Testis (tissue), 2 donors: ENCODE measurements around the gene OLR1.
"Not testable (repeated sequence)": the region's sequence is repeated elsewhere in the genome, so short reads cannot be mapped to it uniquely, and the experiment has no call there.

Experiments used
- POLR2A ChIP-seq: fragments of 450-650 bp; IDR thresholded peaks from one replicate; pipeline ENCODE4 v1.6.1; 2017; ENCODE audit warnings: antibody characterized with exemption, mild to moderate bottlenecking, moderate library complexity
- TF ChIP-seq, protein P1 (sequence below), 3 experiments: fragments of 450-650 bp in 2 of 3; fragments of 200-600 bp in 1 of 3; sonication (generic) in 1 of 3; IDR thresholded peaks; one replicate each; pipeline ENCODE4 v1.5.1; 2016 to 2019; ENCODE audit warnings: antibody characterized with exemption in 3 of 3, mild to moderate bottlenecking in 2 of 3, moderate library complexity in 1 of 3

DNA sequence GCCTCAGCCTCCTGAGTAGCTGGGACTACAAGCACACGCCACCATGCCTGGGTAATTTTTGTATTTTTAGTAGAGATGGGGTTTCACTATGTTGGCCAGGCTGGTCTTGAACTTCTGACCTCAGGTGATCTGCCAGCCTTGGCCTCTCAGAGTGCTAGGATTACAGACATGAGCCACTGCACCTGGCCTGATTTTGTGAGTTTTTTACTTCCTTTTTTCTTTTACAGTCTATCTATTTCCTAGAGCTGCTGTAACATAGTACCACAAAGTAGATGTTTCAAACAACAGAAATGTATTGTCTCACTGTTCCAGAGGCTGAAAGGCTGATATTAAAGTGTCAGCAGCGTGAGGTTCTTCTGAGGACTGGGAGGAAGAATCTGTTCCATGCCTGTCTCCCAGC is 32.6 kb upstream of the OLR1 start:
- TF ChIP-seq, protein P1, sequence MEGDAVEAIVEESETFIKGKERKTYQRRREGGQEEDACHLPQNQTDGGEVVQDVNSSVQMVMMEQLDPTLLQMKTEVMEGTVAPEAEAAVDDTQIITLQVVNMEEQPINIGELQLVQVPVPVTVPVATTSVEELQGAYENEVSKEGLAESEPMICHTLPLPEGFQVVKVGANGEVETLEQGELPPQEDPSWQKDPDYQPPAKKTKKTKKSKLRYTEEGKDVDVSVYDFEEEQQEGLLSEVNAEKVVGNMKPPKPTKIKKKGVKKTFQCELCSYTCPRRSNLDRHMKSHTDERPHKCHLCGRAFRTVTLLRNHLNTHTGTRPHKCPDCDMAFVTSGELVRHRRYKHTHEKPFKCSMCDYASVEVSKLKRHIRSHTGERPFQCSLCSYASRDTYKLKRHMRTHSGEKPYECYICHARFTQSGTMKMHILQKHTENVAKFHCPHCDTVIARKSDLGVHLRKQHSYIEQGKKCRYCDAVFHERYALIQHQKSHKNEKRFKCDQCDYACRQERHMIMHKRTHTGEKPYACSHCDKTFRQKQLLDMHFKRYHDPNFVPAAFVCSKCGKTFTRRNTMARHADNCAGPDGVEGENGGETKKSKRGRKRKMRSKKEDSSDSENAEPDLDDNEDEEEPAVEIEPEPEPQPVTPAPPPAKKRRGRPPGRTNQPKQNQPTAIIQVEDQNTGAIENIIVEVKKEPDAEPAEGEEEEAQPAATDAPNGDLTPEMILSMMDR (IDR thresholded peaks at IDR 0.05): not testable (repeated sequence)
- TF ChIP-seq POLR2A: not testable (repeated sequence)
